ENCODE data around the gene GTF2B. TPM values are rescaled to one million over a fixed set of nuclear protein-coding genes. Genes with fewer than 3 reads are reported as not detected.
"Not testable (repeated sequence)": the region's sequence is repeated elsewhere in the genome, so short reads cannot be mapped to it uniquely, and the experiment has no call there.

Gene GTF2B
- total RNA-seq, 2 experiments from 2014 or later: 42.8 TPM

- Mint-ChIP-seq H3K27ac (no peak overlapping the region), H3K27me3 (no peaks in the 10 kb centered on the region), H3K4me3 (no peak overlapping the region), H3K9me3 (peaks cover 1% of the 10 kb centered on the region), H3K36me3 (no peaks in the 10 kb centered on the region), H3K4me1 (peaks cover 1% of the 10 kb centered on the region)
- no peak for DNase-seq
Observed at GRCh38 chr1:88897070-88897730, 5.8 kb upstream of the GTF2B start.

- H3K4me1 Mint-ChIP-seq: peaks cover 29% of the 10 kb centered on the region
- peak overlapping the region; percentile 96 for H3K4me3 Mint-ChIP-seq
- peak overlapping the region; percentile 92 for H3K27ac Mint-ChIP-seq
- peaks cover 2% of the 10 kb centered on the region for H3K9me3 Mint-ChIP-seq
- no peaks in the 10 kb centered on the region for H3K27me3 Mint-ChIP-seq
- DNase-seq: peak; percentile 9
- H3K36me3 Mint-ChIP-seq: peaks cover 9% of the 10 kb centered on the region
Observed at GRCh38 chr1:88892357-88892877, 1.1 kb upstream of the GTF2B start.

GRCh38 chr1:88891951-88892340 is 579 bp upstream of the GTF2B start:
- H3K4me3 Mint-ChIP-seq: peak overlapping the region; percentile 96
- H3K27ac Mint-ChIP-seq: peak overlapping the region; percentile 92
- no peaks in the 10 kb centered on the region for H3K27me3 Mint-ChIP-seq
- H3K36me3 Mint-ChIP-seq: peaks cover 13% of the 10 kb centered on the region
- H3K4me1 Mint-ChIP-seq: peaks cover 29% of the 10 kb centered on the region
- peaks cover 2% of the 10 kb centered on the region for H3K9me3 Mint-ChIP-seq
- DNase-seq: no peak

GRCh38 chr1:88890791-88891317 is 513 bp downstream of the GTF2B start:
- peak overlapping the region; percentile 96 for H3K4me3 Mint-ChIP-seq

GRCh38 chr1:88890131-88890530 is 1.2 kb downstream of the GTF2B start:
- no peak for DNase-seq
- H3K27ac Mint-ChIP-seq: peak overlapping the region; percentile 92
- peaks cover 16% of the 10 kb centered on the region for H3K36me3 Mint-ChIP-seq
- peaks cover 2% of the 10 kb centered on the region for H3K9me3 Mint-ChIP-seq
- peaks cover 29% of the 10 kb centered on the region for H3K4me1 Mint-ChIP-seq
- no peaks in the 10 kb centered on the region for H3K27me3 Mint-ChIP-seq
- peak overlapping the region; percentile 96 for H3K4me3 Mint-ChIP-seq

More at GRCh38 chr1:88890791-88891317, 513 bp downstream of the GTF2B start:
- DNase-seq: peak; percentile 15
- peaks cover 15% of the 10 kb centered on the region for H3K36me3 Mint-ChIP-seq
- H3K27me3 Mint-ChIP-seq: no peaks in the 10 kb centered on the region
- peaks cover 29% of the 10 kb centered on the region for H3K4me1 Mint-ChIP-seq
- H3K27ac Mint-ChIP-seq: peak overlapping the region; percentile 92
- H3K9me3 Mint-ChIP-seq: peaks cover 2% of the 10 kb centered on the region

GRCh38 chr1:88888750-88889149 is 2.6 kb downstream of the GTF2B start:
- H3K9me3 Mint-ChIP-seq: peaks cover 2% of the 10 kb centered on the region
- peaks cover 20% of the 10 kb centered on the region for H3K36me3 Mint-ChIP-seq
- no peaks in the 10 kb centered on the region for H3K27me3 Mint-ChIP-seq
- H3K4me1 Mint-ChIP-seq: peaks cover 37% of the 10 kb centered on the region
- no peak for DNase-seq
- H3K4me3 Mint-ChIP-seq: peak overlapping the region; percentile 58
- peak overlapping the region; percentile 17 for H3K27ac Mint-ChIP-seq

- no peak overlapping the region for H3K4me3 Mint-ChIP-seq
Observed at GRCh38 chr1:88885933-88886332, 5.4 kb downstream of the GTF2B start.

GRCh38 chr1:88883156-88883555 is 8.2 kb downstream of the GTF2B start:
- Mint-ChIP-seq H3K27me3 (no peaks in the 10 kb centered on the region), H3K27ac (peak overlapping the region; percentile 38), H3K4me1 (peaks cover 41% of the 10 kb centered on the region)

More at GRCh38 chr1:88885933-88886332, 5.4 kb downstream of the GTF2B start:
- Mint-ChIP-seq H3K27me3 (no peaks in the 10 kb centered on the region), H3K4me1 (peaks cover 53% of the 10 kb centered on the region), H3K27ac (no peak overlapping the region), H3K36me3 (peaks cover 22% of the 10 kb centered on the region), H3K9me3 (no peaks in the 10 kb centered on the region)
- no peak for DNase-seq

GRCh38 chr1:88880717-88881116 is 10.7 kb downstream of the GTF2B start:
- H3K4me3 Mint-ChIP-seq, H3K36me3 Mint-ChIP-seq, H3K27me3 Mint-ChIP-seq, DNase-seq, H3K9me3 Mint-ChIP-seq: not testable (repeated sequence)
- Mint-ChIP-seq H3K4me1 (peaks cover 45% of the 10 kb centered on the region), H3K27ac (peak overlapping the region; percentile 60)

More at GRCh38 chr1:88883156-88883555, 8.2 kb downstream of the GTF2B start:
- no peak for DNase-seq
- no peak overlapping the region for H3K4me3 Mint-ChIP-seq
- peaks cover 13% of the 10 kb centered on the region for H3K36me3 Mint-ChIP-seq
- H3K9me3 Mint-ChIP-seq: no peaks in the 10 kb centered on the region

- H3K4me1 Mint-ChIP-seq: peaks cover 49% of the 10 kb centered on the region
- H3K27me3 Mint-ChIP-seq: no peaks in the 10 kb centered on the region
- no peaks in the 10 kb centered on the region for H3K9me3 Mint-ChIP-seq
- H3K36me3 Mint-ChIP-seq: peaks cover 4% of the 10 kb centered on the region
- H3K27ac Mint-ChIP-seq: peak overlapping the region; percentile 34
- no peak for DNase-seq
- H3K4me3 Mint-ChIP-seq: no peak overlapping the region
Observed at GRCh38 chr1:88878731-88879130, 12.6 kb downstream of the GTF2B start.

GRCh38 chr1:88877911-88878310 is 13.5 kb downstream of the GTF2B start:
- no peak overlapping the region for H3K27ac Mint-ChIP-seq
- peaks cover 45% of the 10 kb centered on the region for H3K4me1 Mint-ChIP-seq
- H3K27me3 Mint-ChIP-seq: no peaks in the 10 kb centered on the region
- peaks cover 5% of the 10 kb centered on the region for H3K36me3 Mint-ChIP-seq
- H3K4me3 Mint-ChIP-seq: no peak overlapping the region
- no peak for DNase-seq
- no peaks in the 10 kb centered on the region for H3K9me3 Mint-ChIP-seq

- no peak for DNase-seq
- Mint-ChIP-seq H3K4me3 (no peak overlapping the region), H3K27ac (no peak overlapping the region), H3K36me3 (peaks cover 8% of the 10 kb centered on the region), H3K27me3 (no peaks in the 10 kb centered on the region), H3K9me3 (no peaks in the 10 kb centered on the region), H3K4me1 (peaks cover 44% of the 10 kb centered on the region)
Observed at GRCh38 chr1:88877382-88877825, 14.0 kb downstream of the GTF2B start.

GRCh38 chr1:88876573-88877365 is 14.6 kb downstream of the GTF2B start:
- no peak for DNase-seq
- peaks cover 12% of the 10 kb centered on the region for H3K36me3 Mint-ChIP-seq
- H3K4me1 Mint-ChIP-seq: peaks cover 40% of the 10 kb centered on the region
- no peaks in the 10 kb centered on the region for H3K9me3 Mint-ChIP-seq
- H3K27ac Mint-ChIP-seq: no peak overlapping the region
- H3K4me3 Mint-ChIP-seq: no peak overlapping the region
- H3K27me3 Mint-ChIP-seq: no peaks in the 10 kb centered on the region

GRCh38 chr1:88875595-88875994 is 15.8 kb downstream of the GTF2B start:
- Mint-ChIP-seq H3K27me3 (no peaks in the 10 kb centered on the region), H3K27ac (no peak overlapping the region)

GRCh38 chr1:88873737-88874349 is 17.5 kb downstream of the GTF2B start:
- peaks cover 41% of the 10 kb centered on the region for H3K4me1 Mint-ChIP-seq
- no peak overlapping the region for H3K4me3 Mint-ChIP-seq
- H3K27ac Mint-ChIP-seq: no peak overlapping the region
- H3K36me3 Mint-ChIP-seq: peaks cover 24% of the 10 kb centered on the region
- no peaks in the 10 kb centered on the region for H3K27me3 Mint-ChIP-seq
- no peaks in the 10 kb centered on the region for H3K9me3 Mint-ChIP-seq
- DNase-seq: no peak

More at GRCh38 chr1:88875595-88875994, 15.8 kb downstream of the GTF2B start:
- H3K36me3 Mint-ChIP-seq: peaks cover 18% of the 10 kb centered on the region
- DNase-seq: no peak
- H3K4me1 Mint-ChIP-seq: peaks cover 35% of the 10 kb centered on the region
- H3K9me3 Mint-ChIP-seq: no peaks in the 10 kb centered on the region
- H3K4me3 Mint-ChIP-seq: no peak overlapping the region

All from activated naive CD8-positive, alpha-beta T cell treated with anti-CD3 and anti-CD28 coated beads for 36 hours (primary cell).